HG02763 (cell line): ENCODE measurements around the gene CRYL1.

Source experiments
- ATAC-seq: cut with Tn5 transposase; IDR thresholded peaks from one replicate; pipeline ENCODE4 v1.9.1; 2021; ENCODE audit warnings: mild to moderate bottlenecking, moderate library complexity; ENCODE audit not compliant: unreplicated experiment

CRYL1 gene

GRCh38 chr13:20495087-20496023 lies 30.3 kb downstream of the CRYL1 start:
- ATAC-seq: no peak

GRCh38 chr13:20494656-20495055 lies 31.0 kb downstream of the CRYL1 start:
- ATAC-seq: no peak

GRCh38 chr13:20492641-20493040 lies 33.0 kb downstream of the CRYL1 start:
- ATAC-seq: no peak

GRCh38 chr13:20491926-20492435 lies 33.7 kb downstream of the CRYL1 start:
- ATAC-seq: no peak

GRCh38 chr13:20489185-20489820 lies 36.4 kb downstream of the CRYL1 start:
- ATAC-seq: no peak

GRCh38 chr13:20487927-20488326 lies 37.7 kb downstream of the CRYL1 start:
- no peak for ATAC-seq

- no peak for ATAC-seq
Measured at GRCh38 chr13:20482787-20483186, 42.9 kb downstream of the CRYL1 start.

- ATAC-seq: no peak
Measured at GRCh38 chr13:20482275-20482761, 43.3 kb downstream of the CRYL1 start.

- no peak for ATAC-seq
Measured at GRCh38 chr13:20477394-20477793, 48.3 kb downstream of the CRYL1 start.

- ATAC-seq: peak; percentile 98
Measured at GRCh38 chr13:20475927-20476691, 49.5 kb downstream of the CRYL1 start.

GRCh38 chr13:20474515-20474914 lies 51.1 kb downstream of the CRYL1 start:
- no peak for ATAC-seq

- ATAC-seq: no peak
Measured at GRCh38 chr13:20473888-20474287, 51.8 kb downstream of the CRYL1 start.

- no peak for ATAC-seq
Measured at GRCh38 chr13:20473139-20473538, 52.5 kb downstream of the CRYL1 start.

GRCh38 chr13:20472531-20472930 lies 53.1 kb downstream of the CRYL1 start:
- no peak for ATAC-seq

GRCh38 chr13:20470136-20470535 lies 55.5 kb downstream of the CRYL1 start:
- no peak for ATAC-seq

GRCh38 chr13:20466371-20466770 lies 59.3 kb downstream of the CRYL1 start:
- no peak for ATAC-seq

- no peak for ATAC-seq
Measured at GRCh38 chr13:20465218-20465879, 60.3 kb downstream of the CRYL1 start.

- no peak for ATAC-seq
Measured at GRCh38 chr13:20462921-20463320, 62.7 kb downstream of the CRYL1 start.

GRCh38 chr13:20462533-20462915 lies 63.1 kb downstream of the CRYL1 start:
- ATAC-seq: no peak

- ATAC-seq: no peak
Measured at GRCh38 chr13:20461860-20462532, 63.7 kb downstream of the CRYL1 start.
